ENCODE data around the gene PIEZO2.

PIEZO2 gene

GRCh38 chr18:10838553-10838952 lies 310.8 kb downstream of the PIEZO2 start:
- Histone ChIP-seq H3F3A (ENCODE audit: insufficient read depth) (no peaks in the 10 kb centered on the region), H3K4me2 (ENCODE audit: low read depth, low read length, poor library complexity, severe bottlenecking) (no peak overlapping the region), H3K79me2 (ENCODE audit: insufficient read depth, low read length) (no peaks in the 10 kb centered on the region), H3K9me3 (ENCODE audit: insufficient read depth, low read length) (no peaks in the 10 kb centered on the region), H3K27ac (ENCODE audit: low read depth, low read length) (no peak overlapping the region), H3K9ac (ENCODE audit: low read length) (no peak overlapping the region), H2AFZ (ENCODE audit: low read depth, low read length, severe bottlenecking) (no peak overlapping the region), H3K36me3 (ENCODE audit: low read length) (no peaks in the 10 kb centered on the region), H3K27me3 (ENCODE audit: low read length) (no peaks in the 10 kb centered on the region), H4K20me1 (ENCODE audit: low read depth, low read length) (no peaks in the 10 kb centered on the region), H3K4me3 (ENCODE audit: insufficient read depth, low read length, poor library complexity, severe bottlenecking) (no peak overlapping the region), H3K9me2 (replicated peaks; ENCODE audit: insufficient read depth, low read length) (0 out of 2 replicates have a peak, but pooled peaks cover 2% of the 10 kb centered on the region)
- TF ChIP-seq CTCF (IDR thresholded peaks at IDR 0.05; ENCODE audit: insufficient read depth, low read length, poor library complexity, severe bottlenecking) (no peak), EZH2phosphoT487 (conservative IDR thresholded peaks at IDR 0.05; ENCODE audit: low read length) (no peak)

- Histone ChIP-seq H3K27me3 (ENCODE audit: low read length) (no peaks in the 10 kb centered on the region), H3K9me3 (ENCODE audit: insufficient read depth, low read length) (no peaks in the 10 kb centered on the region), H3F3A (ENCODE audit: insufficient read depth) (no peaks in the 10 kb centered on the region), H3K4me3 (ENCODE audit: insufficient read depth, low read length, poor library complexity, severe bottlenecking) (no peak overlapping the region), H3K4me2 (ENCODE audit: low read depth, low read length, poor library complexity, severe bottlenecking) (no peak overlapping the region), H3K36me3 (ENCODE audit: low read length) (no peaks in the 10 kb centered on the region), H3K9ac (ENCODE audit: low read length) (no peak overlapping the region), H3K27ac (ENCODE audit: low read depth, low read length) (no peak overlapping the region), H3K79me2 (ENCODE audit: insufficient read depth, low read length) (no peaks in the 10 kb centered on the region), H3K9me2 (replicated peaks; ENCODE audit: insufficient read depth, low read length) (0 out of 2 replicates have a peak, but pooled peaks cover 2% of the 10 kb centered on the region), H2AFZ (ENCODE audit: low read depth, low read length, severe bottlenecking) (no peak overlapping the region), H4K20me1 (ENCODE audit: low read depth, low read length) (no peaks in the 10 kb centered on the region)
- no peak for TF ChIP-seq CTCF (IDR thresholded peaks at IDR 0.05; ENCODE audit: insufficient read depth, low read length, poor library complexity, severe bottlenecking)
- no peak for TF ChIP-seq EZH2phosphoT487 (conservative IDR thresholded peaks at IDR 0.05; ENCODE audit: low read length)
Observed at GRCh38 chr18:10834128-10834815, 315.1 kb downstream of the PIEZO2 start.

- H4K20me1 ChIP-seq (ENCODE audit: low read depth, low read length), result no peaks in the 10 kb centered on the region
- no peak overlapping the region for H3K9ac ChIP-seq (ENCODE audit: low read length)
- H3K9me2 ChIP-seq (replicated peaks; ENCODE audit: insufficient read depth, low read length), result 0 out of 2 replicates have a peak, but pooled peaks cover 2% of the 10 kb centered on the region
- no peak overlapping the region for H2AFZ ChIP-seq (ENCODE audit: low read depth, low read length, severe bottlenecking)
- H3K4me2 ChIP-seq (ENCODE audit: low read depth, low read length, poor library complexity, severe bottlenecking), result no peak overlapping the region
- H3F3A ChIP-seq (ENCODE audit: insufficient read depth), result no peaks in the 10 kb centered on the region
- H3K36me3 ChIP-seq (ENCODE audit: low read length), result no peaks in the 10 kb centered on the region
- H3K27ac ChIP-seq (ENCODE audit: low read depth, low read length), result no peak overlapping the region
- H3K79me2 ChIP-seq (ENCODE audit: insufficient read depth, low read length), result no peaks in the 10 kb centered on the region
- no peaks in the 10 kb centered on the region for H3K9me3 ChIP-seq (ENCODE audit: insufficient read depth, low read length)
- no peak overlapping the region for H3K4me3 ChIP-seq (ENCODE audit: insufficient read depth, low read length, poor library complexity, severe bottlenecking)
- no peaks in the 10 kb centered on the region for H3K27me3 ChIP-seq (ENCODE audit: low read length)
- TF ChIP-seq CTCF (IDR thresholded peaks at IDR 0.05; ENCODE audit: insufficient read depth, low read length, poor library complexity, severe bottlenecking), result no peak
- TF ChIP-seq EZH2phosphoT487 (conservative IDR thresholded peaks at IDR 0.05; ENCODE audit: low read length), result no peak
Observed at GRCh38 chr18:10833656-10834055, 315.7 kb downstream of the PIEZO2 start.

Data from SU-DHL-6 (cell line).